Neutrophil (primary cell): ENCODE measurements around the gene SNX6.

Source experiments
- H3K27ac ChIP-seq: fragments of 200-600 bp; sonication (generic); 2 replicates; pipeline ENCODE4 v1.5.1; 2016; ENCODE audit warnings: mild to moderate bottlenecking, moderate library complexity
- H3K27me3 ChIP-seq: fragments of 200-600 bp; sonication (generic); 2 replicates; pipeline ENCODE4 v1.6.0; 2016; ENCODE audit warnings: mild to moderate bottlenecking
- H3K36me3 ChIP-seq: fragments of 200-600 bp; sonication (generic); 2 replicates; pipeline ENCODE4 v1.5.1; 2017
- H3K4me1 ChIP-seq, 2 experiments: fragments of 200-600 bp in 1 of 2; sonication (generic) in 1 of 2; 1 replicate in 1 of 2; 2 replicates in 1 of 2; pipeline versions ENCODE4 v1.5.1 to v1.6.1; 2013 to 2016; ENCODE audit warnings: low read depth in 1 of 2, low read length in 1 of 2, mild to moderate bottlenecking in 1 of 2, moderate library complexity in 1 of 2; ENCODE audit not compliant: control insufficient read depth in 1 of 2, insufficient read depth in 1 of 2
- H3K4me3 ChIP-seq, 2 experiments: fragments of 200-600 bp in 1 of 2; sonication (generic) in 1 of 2; 1 replicate in 1 of 2; 2 replicates in 1 of 2; pipeline ENCODE4 v1.5.1; 2013 to 2016; ENCODE audit warnings: low read depth in 1 of 2, low read length in 1 of 2, mild to moderate bottlenecking in 1 of 2, moderate library complexity in 1 of 2
- H3K9me3 ChIP-seq: fragments of 200-600 bp; sonication (generic); 2 replicates; pipeline ENCODE4 v1.5.1; 2016
- TF ChIP-seq, protein P1 (sequence below): fragments of 200-600 bp; sonication (generic); IDR thresholded peaks from 2 replicates; pipeline ENCODE4 v1.5.1; 2016; ENCODE audit warnings: antibody characterized with exemption

Gene SNX6

DNA sequence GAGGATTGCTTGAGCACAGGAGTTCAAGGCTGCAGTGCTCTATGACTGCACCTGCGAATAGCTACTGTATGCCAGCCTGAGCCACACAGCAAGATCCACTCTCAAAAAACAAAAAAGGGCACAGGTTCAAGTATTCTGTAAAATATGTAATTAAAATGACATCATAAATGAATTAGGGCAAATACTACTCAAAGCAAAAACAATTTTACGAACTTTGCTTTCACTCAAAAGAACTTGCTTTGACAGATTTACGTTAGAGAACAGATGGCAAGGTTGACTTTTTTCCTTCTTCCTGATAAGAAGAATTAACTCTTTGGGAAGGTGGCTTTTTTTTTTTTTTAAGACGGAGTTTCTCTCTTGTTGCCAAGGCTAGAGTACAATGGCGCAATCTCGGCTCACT, 46.4 kb downstream of the SNX6 start:
- Histone ChIP-seq H3K4me3 (no peak overlapping the region), H3K4me1 (no peaks in the 10 kb centered on the region), H3K27me3 (no peaks in the 10 kb centered on the region), H3K36me3 (peaks cover 95% of the 10 kb centered on the region), H3K27ac (no peak overlapping the region), H3K9me3 (no peaks in the 10 kb centered on the region)
- TF ChIP-seq, protein P1, sequence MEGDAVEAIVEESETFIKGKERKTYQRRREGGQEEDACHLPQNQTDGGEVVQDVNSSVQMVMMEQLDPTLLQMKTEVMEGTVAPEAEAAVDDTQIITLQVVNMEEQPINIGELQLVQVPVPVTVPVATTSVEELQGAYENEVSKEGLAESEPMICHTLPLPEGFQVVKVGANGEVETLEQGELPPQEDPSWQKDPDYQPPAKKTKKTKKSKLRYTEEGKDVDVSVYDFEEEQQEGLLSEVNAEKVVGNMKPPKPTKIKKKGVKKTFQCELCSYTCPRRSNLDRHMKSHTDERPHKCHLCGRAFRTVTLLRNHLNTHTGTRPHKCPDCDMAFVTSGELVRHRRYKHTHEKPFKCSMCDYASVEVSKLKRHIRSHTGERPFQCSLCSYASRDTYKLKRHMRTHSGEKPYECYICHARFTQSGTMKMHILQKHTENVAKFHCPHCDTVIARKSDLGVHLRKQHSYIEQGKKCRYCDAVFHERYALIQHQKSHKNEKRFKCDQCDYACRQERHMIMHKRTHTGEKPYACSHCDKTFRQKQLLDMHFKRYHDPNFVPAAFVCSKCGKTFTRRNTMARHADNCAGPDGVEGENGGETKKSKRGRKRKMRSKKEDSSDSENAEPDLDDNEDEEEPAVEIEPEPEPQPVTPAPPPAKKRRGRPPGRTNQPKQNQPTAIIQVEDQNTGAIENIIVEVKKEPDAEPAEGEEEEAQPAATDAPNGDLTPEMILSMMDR: no peak

DNA sequence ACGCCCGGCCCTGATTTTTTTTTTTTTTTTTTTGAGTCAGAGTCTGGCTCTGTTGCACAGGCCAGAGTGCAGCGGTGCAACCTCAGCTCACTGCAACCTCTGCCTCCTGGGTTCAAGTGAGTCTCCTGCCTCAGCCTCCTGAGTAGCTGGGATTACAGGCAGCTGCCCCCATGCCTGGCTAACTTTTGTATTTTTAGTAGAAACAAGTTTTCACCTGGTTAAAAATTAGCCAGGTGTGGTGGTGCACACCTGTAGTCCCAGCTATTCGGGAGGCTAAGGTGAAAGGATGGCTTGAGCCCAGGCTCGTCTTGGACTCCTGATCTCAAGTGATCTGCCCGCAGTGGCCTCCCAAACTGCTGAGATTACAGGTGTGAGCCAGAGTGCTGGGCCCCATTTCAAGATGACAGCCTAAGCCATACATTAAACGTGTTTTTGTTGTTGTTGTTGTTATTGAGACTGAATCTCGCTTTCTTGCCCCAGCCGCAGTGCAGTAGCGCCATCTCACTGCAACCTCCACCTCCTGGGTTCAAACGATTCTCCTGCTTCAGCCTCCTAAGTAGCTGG, 47.7 kb downstream of the SNX6 start:
- Histone ChIP-seq H3K4me3 (no peak overlapping the region), H3K9me3 (no peaks in the 10 kb centered on the region), H3K4me1 (no peaks in the 10 kb centered on the region), H3K27me3 (no peaks in the 10 kb centered on the region), H3K27ac (no peak overlapping the region), H3K36me3 (peaks cover 96% of the 10 kb centered on the region)
- TF ChIP-seq, protein P1: no peak

DNA sequence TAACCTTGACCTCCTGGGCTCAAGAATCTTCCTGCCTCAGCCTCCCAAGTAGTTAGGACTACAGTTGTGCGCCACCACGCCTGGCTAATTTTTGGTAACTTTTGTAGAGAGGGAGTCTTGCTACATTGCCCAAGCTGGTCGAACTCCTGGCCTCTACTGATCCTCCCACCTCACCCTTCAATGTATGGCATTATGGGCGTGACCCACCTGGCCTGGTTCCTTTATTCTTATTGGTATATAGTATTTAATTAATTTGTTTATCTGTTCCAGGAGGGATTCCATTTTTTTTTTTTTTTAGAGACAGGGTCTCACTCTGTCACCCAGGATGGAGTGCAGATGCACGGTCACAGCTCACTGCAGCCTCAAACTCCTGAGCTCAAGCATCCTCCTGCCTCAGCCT, 49.6 kb downstream of the SNX6 start:
- Histone ChIP-seq H3K9me3 (no peaks in the 10 kb centered on the region), H3K4me3 (no peak overlapping the region), H3K4me1 (no peaks in the 10 kb centered on the region), H3K36me3 (peaks cover 94% of the 10 kb centered on the region), H3K27ac (no peak overlapping the region), H3K27me3 (no peaks in the 10 kb centered on the region)
- TF ChIP-seq, protein P1: no peak

DNA sequence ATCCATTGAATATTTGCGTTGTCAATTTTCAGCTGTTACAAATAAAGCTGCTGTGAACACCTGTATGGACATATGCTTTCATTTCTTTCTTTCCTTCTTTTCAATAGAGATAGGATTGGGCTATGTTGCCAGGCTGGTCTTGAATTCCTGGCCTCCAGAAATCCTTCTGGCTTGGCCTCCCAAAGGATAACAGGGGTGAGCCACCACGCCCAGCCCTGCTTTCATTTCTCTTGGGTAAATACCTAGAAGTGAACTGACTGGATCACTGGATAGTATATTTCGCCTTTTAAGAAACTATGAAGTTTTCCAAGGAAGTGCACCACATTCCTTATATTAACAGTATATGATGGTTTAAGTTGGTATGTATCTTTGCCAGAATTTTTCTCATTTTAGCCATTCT, 58.2 kb downstream of the SNX6 start:
- H3K4me1 ChIP-seq: no peaks in the 10 kb centered on the region
- no peaks in the 10 kb centered on the region for H3K9me3 ChIP-seq
- TF ChIP-seq, protein P1: no peak
- H3K4me3 ChIP-seq: no peak overlapping the region
- no peak overlapping the region for H3K27ac ChIP-seq
- H3K27me3 ChIP-seq: no peaks in the 10 kb centered on the region
- peaks cover 95% of the 10 kb centered on the region for H3K36me3 ChIP-seq

DNA sequence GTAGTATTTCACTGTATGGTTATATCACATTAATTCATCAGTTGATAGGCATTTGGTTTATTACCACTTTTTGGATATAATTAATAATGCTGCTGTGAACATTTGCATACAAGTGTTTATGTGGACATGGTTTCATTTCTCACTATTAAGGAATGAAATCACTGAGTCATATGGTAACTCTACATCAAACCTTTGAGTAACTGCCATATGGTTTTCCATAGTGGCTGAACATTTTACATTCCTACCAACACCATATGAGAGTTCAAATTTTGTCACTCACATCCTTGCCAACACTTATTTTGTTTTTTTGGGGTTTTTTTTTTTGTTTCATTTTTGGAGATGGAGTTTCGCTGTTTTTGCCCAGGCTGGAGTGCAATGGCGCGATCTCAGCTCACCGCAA, 60.2 kb downstream of the SNX6 start:
- no peaks in the 10 kb centered on the region for H3K4me1 ChIP-seq
- H3K27ac ChIP-seq: no peak overlapping the region
- no peak overlapping the region for H3K4me3 ChIP-seq
- peaks cover 97% of the 10 kb centered on the region for H3K36me3 ChIP-seq
- TF ChIP-seq, protein P1: no peak
- no peaks in the 10 kb centered on the region for H3K9me3 ChIP-seq
- H3K27me3 ChIP-seq: no peaks in the 10 kb centered on the region

DNA sequence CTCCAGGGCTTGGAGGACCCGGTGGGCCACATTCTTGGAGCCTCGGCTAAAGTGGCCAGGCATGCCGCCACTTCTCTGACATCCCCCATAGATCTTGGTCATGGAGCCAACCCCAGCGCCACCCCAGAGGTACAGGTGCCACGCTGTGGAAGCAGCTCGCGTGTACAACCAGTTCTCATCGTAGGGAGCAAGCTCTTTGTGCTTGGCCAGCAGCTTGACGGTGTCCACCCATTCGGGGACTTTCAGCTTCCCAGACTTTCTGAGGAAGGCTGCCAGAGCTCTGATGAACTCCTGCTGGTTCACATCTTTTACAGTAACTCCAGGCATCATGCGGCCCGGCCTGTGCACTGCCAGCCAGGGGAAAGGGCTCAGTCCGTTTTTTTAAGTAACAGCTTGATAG, 61.1 kb downstream of the SNX6 start:
- Histone ChIP-seq H3K4me1 (no peaks in the 10 kb centered on the region), H3K27me3 (no peaks in the 10 kb centered on the region), H3K27ac (no peak overlapping the region), H3K36me3 (peaks cover 97% of the 10 kb centered on the region), H3K9me3 (no peaks in the 10 kb centered on the region), H3K4me3 (no peak overlapping the region)
- TF ChIP-seq, protein P1: no peak
